GM12891 (cell line): ENCODE data around the gene EPS8.

Source experiments
- POLR2A ChIP-seq: IDR thresholded peaks from 2 replicates; pipeline ENCODE4 v1.6.1; 2011; ENCODE audit warnings: low read depth, low read length, control low read depth
- POLR2AphosphoS5 ChIP-seq: IDR thresholded peaks from 2 replicates; pipeline ENCODE4 v1.6.1; 2011; ENCODE audit warnings: low read depth, low read length, control low read depth

DNA sequence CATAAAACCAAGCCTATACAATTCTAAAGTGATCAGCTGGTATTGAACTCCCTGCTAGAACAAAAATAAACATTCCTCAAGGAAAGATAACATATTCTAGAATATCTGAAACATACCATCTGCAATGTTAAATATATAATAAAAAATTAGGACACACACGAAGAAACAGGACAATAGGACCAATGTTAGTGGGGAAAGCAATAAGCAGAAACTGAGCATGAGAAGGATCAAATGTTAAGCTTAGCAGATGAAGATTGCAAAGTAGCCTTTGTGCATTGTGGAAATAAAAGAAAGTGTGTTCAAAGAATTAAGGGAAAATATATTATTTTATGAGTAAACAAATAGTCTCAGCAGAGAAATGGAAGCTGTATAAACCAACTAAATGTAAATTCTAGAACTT is 180.8 kb downstream of the EPS8 start:
- TF ChIP-seq POLR2AphosphoS5 (no peak), POLR2A (no peak)
